ENCODE results near the gene KLF15.

KLF15 gene

GRCh38 chr3:126380011-126380768 lies 23.0 kb upstream of the KLF15 start:
- Histone ChIP-seq H3K4me3 (ENCODE audit: low read length) (no peak overlapping the region), H3K9me3 (ENCODE audit: control insufficient read depth, low read length) (peaks cover 5% of the 10 kb centered on the region), H3K36me3 (ENCODE audit: control insufficient read depth, insufficient read depth, low read length, severe bottlenecking) (no peaks in the 10 kb centered on the region), H3K4me1 (ENCODE audit: control insufficient read depth, insufficient read depth, low read length) (peaks cover 19% of the 10 kb centered on the region), H3K27me3 (replicated peaks; ENCODE audit: control insufficient read depth, insufficient read depth, low read length) (peaks cover 21% of the 10 kb centered on the region), H3K9ac (ENCODE audit: low read length) (no peak overlapping the region)
- no peak for DNase-seq (ENCODE audit: low read depth)

- peaks cover 18% of the 10 kb centered on the region for H3K27me3 ChIP-seq (replicated peaks; ENCODE audit: control insufficient read depth, insufficient read depth, low read length)
- H3K4me1 ChIP-seq (ENCODE audit: control insufficient read depth, insufficient read depth, low read length), result peaks cover 36% of the 10 kb centered on the region
- H3K9me3 ChIP-seq (ENCODE audit: control insufficient read depth, low read length), result peaks cover 5% of the 10 kb centered on the region
- DNase-seq (ENCODE audit: low read depth), result no peak
- no peak overlapping the region for H3K4me3 ChIP-seq (ENCODE audit: low read length)
- H3K9ac ChIP-seq (ENCODE audit: low read length), result no peak overlapping the region
- H3K36me3 ChIP-seq (ENCODE audit: control insufficient read depth, insufficient read depth, low read length, severe bottlenecking), result no peaks in the 10 kb centered on the region
These were observed 21.1 kb upstream of the KLF15 start for GRCh38 chr3:126378341-126378751.

GRCh38 chr3:126377211-126377610 lies 20.0 kb upstream of the KLF15 start:
- H3K4me3 ChIP-seq (ENCODE audit: low read length), result no peak overlapping the region
- H3K36me3 ChIP-seq (ENCODE audit: control insufficient read depth, insufficient read depth, low read length, severe bottlenecking), result no peaks in the 10 kb centered on the region
- no peak for DNase-seq (ENCODE audit: low read depth)
- peaks cover 47% of the 10 kb centered on the region for H3K4me1 ChIP-seq (ENCODE audit: control insufficient read depth, insufficient read depth, low read length)
- H3K9me3 ChIP-seq (ENCODE audit: control insufficient read depth, low read length), result peaks cover 5% of the 10 kb centered on the region
- H3K27me3 ChIP-seq (replicated peaks; ENCODE audit: control insufficient read depth, insufficient read depth, low read length), result peaks cover 18% of the 10 kb centered on the region
- no peak overlapping the region for H3K9ac ChIP-seq (ENCODE audit: low read length)

- Histone ChIP-seq H3K9ac (ENCODE audit: low read length) (peak overlapping the region; percentile 65), H3K4me1 (ENCODE audit: control insufficient read depth, insufficient read depth, low read length) (peaks cover 44% of the 10 kb centered on the region), H3K4me3 (ENCODE audit: low read length) (no peak overlapping the region), H3K27me3 (replicated peaks; ENCODE audit: control insufficient read depth, insufficient read depth, low read length) (peaks cover 18% of the 10 kb centered on the region), H3K36me3 (ENCODE audit: control insufficient read depth, insufficient read depth, low read length, severe bottlenecking) (no peaks in the 10 kb centered on the region), H3K9me3 (ENCODE audit: control insufficient read depth, low read length) (peaks cover 5% of the 10 kb centered on the region)
- peak; percentile 44 for DNase-seq (ENCODE audit: low read depth)
These were observed 19.2 kb upstream of the KLF15 start for GRCh38 chr3:126376444-126376843.

- Histone ChIP-seq H3K4me1 (ENCODE audit: control insufficient read depth, insufficient read depth, low read length) (peaks cover 44% of the 10 kb centered on the region), H3K36me3 (ENCODE audit: control insufficient read depth, insufficient read depth, low read length, severe bottlenecking) (no peaks in the 10 kb centered on the region), H3K9ac (ENCODE audit: low read length) (peak overlapping the region; percentile 65), H3K27me3 (replicated peaks; ENCODE audit: control insufficient read depth, insufficient read depth, low read length) (peaks cover 15% of the 10 kb centered on the region), H3K9me3 (ENCODE audit: control insufficient read depth, low read length) (peaks cover 5% of the 10 kb centered on the region), H3K4me3 (ENCODE audit: low read length) (no peak overlapping the region)
- DNase-seq (ENCODE audit: low read depth), result no peak
These were observed 18.7 kb upstream of the KLF15 start for GRCh38 chr3:126375835-126376331.

GRCh38 chr3:126373682-126374601 lies 16.7 kb upstream of the KLF15 start:
- Histone ChIP-seq H3K9me3 (ENCODE audit: control insufficient read depth, low read length) (peaks cover under 1% of the 10 kb centered on the region), H3K4me3 (ENCODE audit: low read length) (peak overlapping the region; percentile 4)

GRCh38 chr3:126373146-126373613 lies 16.0 kb upstream of the KLF15 start:
- DNase-seq (ENCODE audit: low read depth), result no peak
- H3K9me3 ChIP-seq (ENCODE audit: control insufficient read depth, low read length), result no peaks in the 10 kb centered on the region
- peak overlapping the region; percentile 27 for H3K9ac ChIP-seq (ENCODE audit: low read length)
- H3K4me3 ChIP-seq (ENCODE audit: low read length), result no peak overlapping the region
- H3K4me1 ChIP-seq (ENCODE audit: control insufficient read depth, insufficient read depth, low read length), result peaks cover 44% of the 10 kb centered on the region
- no peaks in the 10 kb centered on the region for H3K36me3 ChIP-seq (ENCODE audit: control insufficient read depth, insufficient read depth, low read length, severe bottlenecking)
- H3K27me3 ChIP-seq (replicated peaks; ENCODE audit: control insufficient read depth, insufficient read depth, low read length), result no peaks in the 10 kb centered on the region

More at GRCh38 chr3:126373682-126374601, 16.7 kb upstream of the KLF15 start:
- H3K36me3 ChIP-seq (ENCODE audit: control insufficient read depth, insufficient read depth, low read length, severe bottlenecking), result no peaks in the 10 kb centered on the region
- DNase-seq (ENCODE audit: low read depth), result peak; percentile 81
- no peaks in the 10 kb centered on the region for H3K27me3 ChIP-seq (replicated peaks; ENCODE audit: control insufficient read depth, insufficient read depth, low read length)
- H3K4me1 ChIP-seq (ENCODE audit: control insufficient read depth, insufficient read depth, low read length), result peaks cover 44% of the 10 kb centered on the region
- H3K9ac ChIP-seq (ENCODE audit: low read length), result peak overlapping the region; percentile 84

GRCh38 chr3:126372413-126373145 lies 15.4 kb upstream of the KLF15 start:
- Histone ChIP-seq H3K9ac (ENCODE audit: low read length) (peak overlapping the region; percentile 27), H3K36me3 (ENCODE audit: control insufficient read depth, insufficient read depth, low read length, severe bottlenecking) (no peaks in the 10 kb centered on the region), H3K9me3 (ENCODE audit: control insufficient read depth, low read length) (no peaks in the 10 kb centered on the region), H3K27me3 (replicated peaks; ENCODE audit: control insufficient read depth, insufficient read depth, low read length) (no peaks in the 10 kb centered on the region), H3K4me3 (ENCODE audit: low read length) (no peak overlapping the region), H3K4me1 (ENCODE audit: control insufficient read depth, insufficient read depth, low read length) (peaks cover 44% of the 10 kb centered on the region)
- no peak for DNase-seq (ENCODE audit: low read depth)

- Histone ChIP-seq H3K4me3 (ENCODE audit: low read length) (no peak overlapping the region), H3K9me3 (ENCODE audit: control insufficient read depth, low read length) (no peaks in the 10 kb centered on the region), H3K9ac (ENCODE audit: low read length) (no peak overlapping the region), H3K27me3 (replicated peaks; ENCODE audit: control insufficient read depth, insufficient read depth, low read length) (no peaks in the 10 kb centered on the region), H3K36me3 (ENCODE audit: control insufficient read depth, insufficient read depth, low read length, severe bottlenecking) (no peaks in the 10 kb centered on the region), H3K4me1 (ENCODE audit: control insufficient read depth, insufficient read depth, low read length) (peaks cover 45% of the 10 kb centered on the region)
- DNase-seq (ENCODE audit: low read depth), result no peak
These were observed 14.0 kb upstream of the KLF15 start for GRCh38 chr3:126371096-126371705.

GRCh38 chr3:126370606-126371005 lies 13.4 kb upstream of the KLF15 start:
- DNase-seq (ENCODE audit: low read depth), result no peak
- Histone ChIP-seq H3K9ac (ENCODE audit: low read length) (no peak overlapping the region), H3K36me3 (ENCODE audit: control insufficient read depth, insufficient read depth, low read length, severe bottlenecking) (no peaks in the 10 kb centered on the region), H3K4me1 (ENCODE audit: control insufficient read depth, insufficient read depth, low read length) (peaks cover 44% of the 10 kb centered on the region), H3K27me3 (replicated peaks; ENCODE audit: control insufficient read depth, insufficient read depth, low read length) (no peaks in the 10 kb centered on the region), H3K4me3 (ENCODE audit: low read length) (no peak overlapping the region), H3K9me3 (ENCODE audit: control insufficient read depth, low read length) (no peaks in the 10 kb centered on the region)
